A549 (cell line): ENCODE results near the gene SPP1. TPM values are rescaled to one million over a fixed set of nuclear protein-coding genes. Genes with fewer than 3 reads are reported as not detected.
A peak's percentile ranks its signal among the peaks of the same experiment; 100 is the strongest.

Source experiments
- ATAC-seq, 2 experiments: fragments of 200-7000 bp in 1 of 2; fragments of >200 bp in 1 of 2; cut with Nextera tagmentation in 1 of 2; cut with Tn5 transposase in 1 of 2; 3 replicates each; pipeline versions ENCODE4 v1.8.0 to v1.9.1; 2018 to 2020; ENCODE audit warnings: mild to moderate bottlenecking in 1 of 2, moderate library complexity in 1 of 2
- CTCF ChIA-PET: fragments of 300-600 bp; sonication (Branson Sonifier 250); formaldehyde crosslinking; extraction: SDS; loops from one replicate; lab custom pipeline; 2021; ENCODE audit warnings: antibody characterized with exemption, inconsistent platforms; lab: Yijun Ruan, JAX
- POLR2A ChIA-PET: fragments of 350-600 bp; formaldehyde crosslinking; extraction: SDS; loops from one replicate; lab custom pipeline; 2021; ENCODE audit warnings: antibody characterized with exemption, inconsistent platforms; lab: Yijun Ruan, JAX
- DNase-seq, 2 experiments: peaks; one replicate each; pipeline versions ENCODE4 v3.0.0 to v3.0.0-alpha.2; 2011 to 2016; ENCODE audit warnings: low read depth in 1 of 2, low spot score in 1 of 2
- FAIRE-seq: peaks from 2 replicates; lab custom pipeline; 2011; peaks lifted over from hg19 to GRCh38; lab: Jason Lieb, UNC
- H3K27ac ChIP-seq, 2 experiments: fragments of >200 bp; sonication (Bioruptor Twin); formaldehyde crosslinking; 3 replicates each; pipeline ENCODE4 v1.5.1; 2016 to 2017
- H3K4me1 ChIP-seq: fragments of >200 bp; sonication (Bioruptor Twin); formaldehyde crosslinking; 3 replicates; pipeline ENCODE4 v1.6.1; 2016
- H3K4me2 ChIP-seq: fragments of >200 bp; sonication (Bioruptor Twin); formaldehyde crosslinking; 3 replicates; pipeline ENCODE4 v1.6.1; 2016
- H3K4me3 ChIP-seq: fragments of >200 bp; sonication (Bioruptor Twin); formaldehyde crosslinking; 3 replicates; pipeline ENCODE4 v1.5.1; 2016
- H3K9me3 ChIP-seq: fragments of >200 bp; sonication (Bioruptor Twin); formaldehyde crosslinking; 3 replicates; pipeline ENCODE4 v1.6.1; 2016
- BHLHE40 ChIP-seq: IDR thresholded peaks from 2 replicates; pipeline ENCODE4 v1.6.1; 2012; ENCODE audit warnings: low read depth, low read length, inconsistent platforms
- CBX2 ChIP-seq: fragments of 200-600 bp; sonication (generic); IDR thresholded peaks from 2 replicates; pipeline ENCODE4 v1.6.1; 2016; ENCODE audit warnings: low read depth, mild to moderate bottlenecking, borderline replicate concordance
- CHD2 ChIP-seq: fragments of 150-350 bp; IDR thresholded peaks from 2 replicates; pipeline ENCODE4 v1.6.1; 2014; ENCODE audit warnings: low read length; ENCODE audit not compliant: partially characterized antibody
- CHD4 ChIP-seq: fragments of 200-600 bp; sonication (generic); IDR thresholded peaks from 2 replicates; pipeline ENCODE4 v1.6.1; 2016; ENCODE audit warnings: antibody characterized with exemption, mild to moderate bottlenecking, borderline replicate concordance
- EHMT2 ChIP-seq: fragments of 200-600 bp; sonication (generic); IDR thresholded peaks from 2 replicates; pipeline ENCODE4 v1.6.1; 2016; ENCODE audit warnings: antibody characterized with exemption, low read depth, mild to moderate bottlenecking, moderate library complexity
- ESRRA ChIP-seq: fragments of 150-350 bp; IDR thresholded peaks from 2 replicates; pipeline ENCODE4 v1.6.1; 2014; ENCODE audit warnings: mild to moderate bottlenecking, low read length, borderline replicate concordance
- HDAC2 ChIP-seq: fragments of 200-600 bp; sonication (generic); IDR thresholded peaks from 2 replicates; pipeline ENCODE4 v1.6.1; 2016
- HEYL ChIP-seq: fragments of 250-450 bp; sonication (Bioruptor Pico); IDR thresholded peaks from 2 replicates; pipeline ENCODE4 v1.8.0; 2021; ENCODE audit warnings: mild to moderate bottlenecking, moderate library complexity
- HOXB5 ChIP-seq: fragments of 250-450 bp; sonication (Bioruptor Pico); IDR thresholded peaks from 2 replicates; pipeline ENCODE4 v1.5.0; 2020; ENCODE audit warnings: mild to moderate bottlenecking, moderate library complexity
- KDM1A ChIP-seq: fragments of 200-600 bp; sonication (generic); IDR thresholded peaks from 2 replicates; pipeline ENCODE4 v1.6.1; 2016; ENCODE audit warnings: low read depth, mild to moderate bottlenecking
- KDM5A ChIP-seq: fragments of 200-600 bp; sonication (generic); IDR thresholded peaks from 2 replicates; pipeline ENCODE4 v1.6.1; 2016; ENCODE audit warnings: antibody characterized with exemption, mild to moderate bottlenecking
- MYC ChIP-seq: IDR thresholded peaks from 2 replicates; pipeline ENCODE4 v1.6.1; 2012; ENCODE audit warnings: mild to moderate bottlenecking, inconsistent platforms, low read length, improper control_type of control experiment, borderline replicate concordance
- RAD21 ChIP-seq, 2 experiments: fragments of >200 bp in 1 of 2; sonication (Bioruptor Twin) in 1 of 2; formaldehyde crosslinking in 1 of 2; IDR thresholded peaks in 1 of 2; conservative IDR thresholded peaks in 1 of 2; 2 replicates in 1 of 2; 3 replicates in 1 of 2; pipeline ENCODE4 v1.6.1; 2012 to 2018; ENCODE audit warnings: inconsistent platforms in 1 of 2
- SMC3 ChIP-seq: fragments of >200 bp; sonication (Bioruptor Twin); formaldehyde crosslinking; IDR thresholded peaks from 3 replicates; pipeline ENCODE4 v1.6.1; 2018; ENCODE audit warnings: inconsistent platforms
- WGBS: methylation state at CpG from one replicate; pipeline ENCODE4 v1.1.6; 2017; ENCODE audit errors: missing lambda C conversion rate; 5-methylcytosine and 5-hydroxymethylcytosine counted together
- polyA plus RNA-seq, 4 experiments: library from polyadenylated mRNA; depleted of rRNA in 3 of 4; stranded (reverse); fragments of >200 nt; fragmentation: RNase III in 1 of 4; extraction: RNeasy Plus Mini Kit Qiagen cat#74134 plus additional on column Dnase treatment in 1 of 4; gene quantifications; 2 replicates in 3 of 4; 3 replicates in 1 of 4; pipeline ENCODE4 v1.2.3, GENCODE V29; 2011 to 2017
- TF ChIP-seq, protein P1 (sequence below): fragments of 150-350 bp; IDR thresholded peaks from 2 replicates; pipeline ENCODE4 v1.6.1; 2014; ENCODE audit warnings: low read depth, mild to moderate bottlenecking, low read length
- TF ChIP-seq, protein P2 (sequence below): IDR thresholded peaks from 2 replicates; pipeline ENCODE4 v1.6.1; 2012
- TF ChIP-seq, protein P3 (sequence below): fragments of 250-450 bp; sonication (Bioruptor Pico); IDR thresholded peaks from 2 replicates; pipeline ENCODE4 v1.5.0; 2020; ENCODE audit warnings: low read depth, mild to moderate bottlenecking, moderate library complexity

SPP1 gene
- polyA plus RNA-seq, 2 of the 4 experiments (the other 2 are of a cell fraction) = 226 to 415 TPM

DNA sequence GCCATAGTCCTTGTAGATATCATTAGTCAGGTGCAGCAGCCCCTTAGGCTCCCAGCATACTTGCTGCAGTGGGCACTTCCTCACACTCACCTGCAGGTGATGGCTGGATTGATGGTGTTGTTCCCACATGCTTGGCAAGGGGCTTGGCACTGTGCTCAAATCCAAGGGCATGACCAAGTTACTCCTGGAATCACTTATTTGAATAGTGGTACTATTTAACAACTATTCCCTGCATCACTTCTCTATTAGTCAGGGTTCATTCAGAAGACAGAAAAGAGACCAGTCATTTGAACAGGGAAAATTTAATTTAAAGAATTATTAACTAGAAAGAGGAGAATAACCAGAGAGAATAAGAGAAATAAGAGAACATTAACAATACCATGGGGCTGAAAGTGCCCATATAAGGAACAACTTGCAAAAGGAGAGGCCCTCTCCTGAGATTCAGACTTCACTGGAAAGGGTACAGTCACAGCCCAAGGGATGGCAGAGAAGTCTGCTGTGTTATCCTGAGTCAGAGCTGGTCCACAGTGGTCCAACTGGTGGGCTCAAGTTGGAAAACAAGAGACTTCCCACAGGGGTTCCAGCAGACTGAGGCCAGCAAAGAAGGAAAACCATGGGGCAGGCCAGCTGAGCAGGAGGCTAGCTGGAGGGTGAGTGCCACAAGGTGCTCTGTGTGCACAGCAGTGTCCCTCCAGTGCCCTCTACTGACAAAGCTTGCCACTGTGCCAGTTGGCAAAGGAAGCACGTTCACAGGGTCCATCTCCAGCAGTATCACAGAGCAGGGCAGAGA lies 9.8 kb downstream of the SPP1 start (continued):
- TF ChIP-seq, protein P1, sequence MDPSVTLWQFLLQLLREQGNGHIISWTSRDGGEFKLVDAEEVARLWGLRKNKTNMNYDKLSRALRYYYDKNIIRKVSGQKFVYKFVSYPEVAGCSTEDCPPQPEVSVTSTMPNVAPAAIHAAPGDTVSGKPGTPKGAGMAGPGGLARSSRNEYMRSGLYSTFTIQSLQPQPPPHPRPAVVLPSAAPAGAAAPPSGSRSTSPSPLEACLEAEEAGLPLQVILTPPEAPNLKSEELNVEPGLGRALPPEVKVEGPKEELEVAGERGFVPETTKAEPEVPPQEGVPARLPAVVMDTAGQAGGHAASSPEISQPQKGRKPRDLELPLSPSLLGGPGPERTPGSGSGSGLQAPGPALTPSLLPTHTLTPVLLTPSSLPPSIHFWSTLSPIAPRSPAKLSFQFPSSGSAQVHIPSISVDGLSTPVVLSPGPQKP = no peak
- TF ChIP-seq ESRRA = no peak
- TF ChIP-seq, protein P2, sequence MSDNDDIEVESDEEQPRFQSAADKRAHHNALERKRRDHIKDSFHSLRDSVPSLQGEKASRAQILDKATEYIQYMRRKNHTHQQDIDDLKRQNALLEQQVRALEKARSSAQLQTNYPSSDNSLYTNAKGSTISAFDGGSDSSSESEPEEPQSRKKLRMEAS = 0 out of 2 replicates have a peak, but pooled peaks have one; percentile 18
- no peak for TF ChIP-seq HEYL (CRISPR knock-in tag)
- TF ChIP-seq, protein P3, sequence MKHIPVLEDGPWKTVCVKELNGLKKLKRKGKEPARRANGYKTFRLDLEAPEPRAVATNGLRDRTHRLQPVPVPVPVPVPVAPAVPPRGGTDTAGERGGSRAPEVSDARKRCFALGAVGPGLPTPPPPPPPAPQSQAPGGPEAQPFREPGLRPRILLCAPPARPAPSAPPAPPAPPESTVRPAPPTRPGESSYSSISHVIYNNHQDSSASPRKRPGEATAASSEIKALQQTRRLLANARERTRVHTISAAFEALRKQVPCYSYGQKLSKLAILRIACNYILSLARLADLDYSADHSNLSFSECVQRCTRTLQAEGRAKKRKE (CRISPR knock-in tag) = no peak
- no peak for TF ChIP-seq CBX2
- peak; percentile 76 for TF ChIP-seq SMC3
- peak; percentile 78 for TF ChIP-seq RAD21 (conservative IDR thresholded peaks at IDR 0.05 in 1 of 2, IDR thresholded peaks at IDR 0.05 in 1 of 2)

DNA sequence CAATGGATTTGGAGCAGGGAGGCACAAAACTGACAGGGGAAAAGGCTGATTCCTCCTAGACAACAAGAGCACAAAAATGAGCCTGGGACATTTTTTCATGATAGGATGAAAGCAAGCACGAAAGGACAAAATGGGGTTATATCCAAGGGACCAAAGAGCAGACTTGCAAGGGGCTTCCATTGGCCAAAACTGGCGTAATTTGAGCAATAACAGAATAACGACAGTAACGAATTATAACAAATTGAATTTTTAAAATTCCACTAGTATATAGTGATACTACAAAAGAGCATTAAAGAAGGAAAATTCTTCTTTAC lies 10.3 kb downstream of the SPP1 start:
- FAIRE-seq = no peak
- DNase-seq = no peak
- peaks cover 6% of the 10 kb centered on the region; the same call in 1 of the 3 replicates for H3K4me1 ChIP-seq

DNA sequence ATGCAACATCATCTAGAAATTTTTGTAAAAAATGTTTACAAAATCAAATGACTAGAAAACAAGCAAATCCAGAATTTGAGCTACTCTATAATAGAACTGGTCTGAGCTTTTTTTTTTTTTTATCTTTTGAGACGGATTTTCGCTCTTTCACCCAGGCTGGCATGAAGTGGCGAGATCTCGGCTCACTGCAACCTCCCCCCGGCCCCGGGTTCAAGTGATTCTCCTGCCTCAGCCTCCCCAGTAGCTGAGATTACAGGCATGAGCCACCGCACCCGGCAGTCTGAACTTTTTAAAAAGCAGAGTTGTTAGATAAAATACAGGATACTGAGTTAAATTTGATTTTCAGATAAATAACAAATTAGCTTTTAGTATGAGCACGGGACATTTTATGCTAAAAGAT lies 11.0 kb downstream of the SPP1 start:
- Histone ChIP-seq H3K4me1 (peaks cover 6% of the 10 kb centered on the region; the same call in 1 of the 3 replicates), H3K4me2 (no peak overlapping the region), H3K27ac (no peak overlapping the region), H3K9me3 (no peaks in the 10 kb centered on the region)
- no peak for ATAC-seq
- FAIRE-seq = no peak
- no peak for DNase-seq
- TF ChIP-seq EHMT2 (no peak), HDAC2 (no peak), HOXB5 (CRISPR knock-in tag) (no peak), MYC (no peak), KDM1A (no peak), RAD21 (conservative IDR thresholded peaks at IDR 0.05 in 1 of 2, IDR thresholded peaks at IDR 0.05 in 1 of 2) (no peak), CHD4 (no peak)
- TF ChIP-seq, protein P1 = no peak
- TF ChIP-seq, all 56 proteins: peak for 0
- 56% methylated on average over 9 of the region's 9 CpGs for WGBS
- no peak overlapping the region for H3K4me3 ChIP-seq
- CTCF ChIA-PET = interaction anchor here (0.6 to 2.1 kb wide), 11 partner anchors 11 to 225 kb away, joined by 3 to 20 read pairs (median 8); partner anchors contain the start of gene SPP1
- POLR2A ChIA-PET = no interaction called here

More for the DNA sequence above, 10.3 kb downstream of the SPP1 start:
- no peak overlapping the region for H3K27ac ChIP-seq
- no peaks in the 10 kb centered on the region for H3K9me3 ChIP-seq
- ChIA-PET CTCF (interaction anchor here (0.6 to 2.1 kb wide), 19 partner anchors 10 to 226 kb away, joined by 3 to 20 read pairs (median 3); partner anchors contain the start of gene SPP1), POLR2A (interaction anchor here (0.6 kb wide), 1 partner anchor 631 kb away, joined by 10 read pairs; no protein-coding TSS in a partner anchor)
- ATAC-seq = peak; percentile 4 to 15; a peak in 1 of 6 replicates
- no peak overlapping the region for H3K4me3 ChIP-seq
- TF ChIP-seq CHD2 = no peak
- no peak for TF ChIP-seq EHMT2
- no peak for TF ChIP-seq KDM5A
- TF ChIP-seq BHLHE40 = no peak
- TF ChIP-seq, all 56 proteins: peak for 0
- WGBS = 39% methylated on average over 4 of the region's 4 CpGs
- no peak overlapping the region for H3K4me2 ChIP-seq
